HG03039 (cell line): Measurements from ENCODE around the gene ERG.

Source experiments
- ATAC-seq: cut with Tn5 transposase; IDR thresholded peaks from one replicate; pipeline ENCODE4 v1.9.1; 2021; ENCODE audit warnings: mild to moderate bottlenecking, moderate library complexity; ENCODE audit not compliant: unreplicated experiment

The ERG gene

DNA sequence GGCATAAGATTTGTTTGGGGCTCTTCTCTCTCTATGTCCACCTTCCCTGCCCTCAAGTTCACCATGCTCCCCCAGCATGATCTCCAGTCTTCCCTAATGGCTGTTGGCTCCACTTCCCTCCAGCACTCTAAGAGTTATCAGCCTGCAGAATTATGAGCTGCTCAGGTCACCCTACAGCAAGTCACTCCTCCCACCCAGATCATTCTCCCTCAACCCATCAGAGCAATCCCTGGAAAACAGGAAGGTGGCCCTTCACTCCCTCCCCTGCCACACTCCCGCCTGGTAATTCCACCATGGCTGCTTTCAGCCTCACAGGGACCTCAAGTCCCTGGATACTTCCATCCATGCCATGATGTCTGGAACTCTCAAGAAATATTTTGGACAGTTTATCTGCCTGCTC, 137.0 kb downstream of the ERG start:
- no peak for ATAC-seq

DNA sequence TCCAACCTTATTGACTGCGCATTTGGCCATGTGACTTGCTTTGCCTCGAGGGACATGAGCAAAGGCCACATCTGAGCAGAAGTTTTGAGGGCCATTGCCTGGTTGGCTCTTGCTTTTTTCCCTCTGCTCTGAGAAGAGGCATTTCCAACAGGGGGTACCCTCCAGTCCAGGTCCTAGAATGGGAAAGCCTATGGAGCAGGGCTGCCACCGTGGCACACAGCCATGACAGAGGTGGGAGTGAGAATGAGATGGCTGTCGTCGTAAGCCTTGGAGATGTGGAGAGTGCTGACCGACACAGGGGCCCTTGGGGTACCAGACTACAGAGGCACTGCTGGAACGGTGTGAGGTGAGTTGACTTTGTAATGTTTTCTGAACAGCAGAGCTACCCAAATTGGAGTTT, 138.4 kb downstream of the ERG start:
- no peak for ATAC-seq

DNA sequence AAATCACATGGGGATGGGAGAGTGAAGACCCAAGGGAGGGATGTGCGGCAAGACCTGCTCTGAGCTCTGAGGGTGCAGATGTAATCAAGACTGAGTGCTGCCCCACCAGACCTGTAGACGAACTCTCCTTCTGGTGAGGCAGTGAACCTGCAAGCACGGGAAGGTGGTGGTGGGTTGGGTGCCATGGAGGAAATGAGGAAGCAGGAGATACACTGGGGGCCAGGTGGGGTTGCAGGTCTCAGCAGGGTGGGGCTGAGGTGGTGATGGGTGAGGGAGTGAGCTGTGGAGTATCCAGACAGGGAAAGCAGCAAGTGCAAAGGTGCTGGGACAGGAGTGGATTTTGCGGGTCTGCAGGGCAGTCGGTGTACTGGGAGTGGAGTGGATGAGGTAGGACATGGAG, 139.2 kb downstream of the ERG start:
- ATAC-seq = no peak

DNA sequence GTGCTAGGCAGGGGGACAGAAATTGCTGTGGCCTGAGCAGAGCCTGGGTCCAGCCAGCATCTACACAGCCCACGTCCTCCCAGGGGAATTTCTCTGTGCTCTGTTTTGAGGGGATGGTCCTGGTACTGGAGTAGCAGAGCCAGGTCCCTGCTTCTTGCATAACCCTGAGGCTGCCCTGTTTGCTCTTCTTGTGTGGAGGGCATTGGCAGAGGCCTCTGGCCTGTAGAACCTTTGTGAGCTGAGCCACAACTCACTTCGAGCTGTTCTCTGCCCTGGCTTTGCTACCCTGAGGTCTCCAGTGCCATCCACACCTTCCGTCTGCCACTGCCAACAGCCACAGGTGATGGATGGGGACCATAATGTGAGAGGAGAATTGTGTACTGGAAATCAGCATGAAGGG, 139.6 kb downstream of the ERG start:
- no peak for ATAC-seq

DNA sequence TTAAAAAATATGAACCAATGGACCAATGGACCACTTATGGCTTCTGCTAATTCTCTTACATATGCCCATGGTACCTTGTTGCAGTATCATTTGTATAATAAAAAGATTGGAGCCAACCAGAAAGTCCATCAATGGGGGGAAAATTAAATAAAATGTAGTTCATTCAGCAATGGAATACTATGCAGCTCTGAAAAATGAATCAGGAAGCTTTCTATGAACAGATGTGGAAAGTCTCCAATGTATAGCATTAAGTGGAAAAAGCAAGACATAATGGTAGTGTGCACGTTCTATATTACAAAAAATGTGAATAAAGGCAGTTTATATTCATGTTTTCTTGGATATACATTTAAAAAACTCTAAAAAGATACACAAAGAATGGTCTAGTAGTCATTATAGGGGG, 140.2 kb downstream of the ERG start:
- no peak for ATAC-seq

DNA sequence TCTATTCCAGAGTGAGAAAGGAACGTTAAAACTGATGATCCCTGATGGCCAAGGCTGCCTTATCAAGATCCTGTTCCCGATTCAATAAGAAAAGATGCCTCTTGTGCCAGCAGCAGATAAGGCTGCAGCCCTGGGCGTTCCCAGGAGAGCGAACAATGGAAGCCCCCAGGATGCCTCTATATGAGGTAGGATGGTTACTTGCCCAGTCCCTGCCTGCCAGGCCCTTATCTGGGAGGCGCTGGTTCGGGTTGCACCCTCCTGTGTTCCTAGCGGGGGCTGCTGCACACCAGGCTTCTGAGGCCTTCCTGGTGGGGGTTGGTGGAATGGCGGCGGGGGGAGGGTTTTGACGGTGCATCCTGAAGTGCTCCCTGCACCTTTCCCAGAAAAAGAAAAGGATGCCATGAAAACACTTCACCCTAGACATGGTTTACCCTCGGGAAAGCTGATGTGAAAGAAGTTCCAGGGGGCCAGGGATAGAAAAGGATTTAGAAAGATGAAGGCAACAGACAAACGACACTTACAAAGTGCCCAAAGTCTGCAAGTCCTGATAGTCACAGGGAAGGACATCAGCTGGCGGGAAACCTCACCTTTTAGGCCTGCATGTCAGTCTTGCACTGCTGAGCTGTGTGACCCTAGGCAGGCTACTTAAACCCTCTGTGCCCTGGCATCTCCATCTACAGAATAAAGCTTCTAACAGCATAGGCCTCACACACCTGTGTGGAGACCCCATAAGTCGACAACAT, 141.2 kb downstream of the ERG start:
- ATAC-seq = no peak

DNA sequence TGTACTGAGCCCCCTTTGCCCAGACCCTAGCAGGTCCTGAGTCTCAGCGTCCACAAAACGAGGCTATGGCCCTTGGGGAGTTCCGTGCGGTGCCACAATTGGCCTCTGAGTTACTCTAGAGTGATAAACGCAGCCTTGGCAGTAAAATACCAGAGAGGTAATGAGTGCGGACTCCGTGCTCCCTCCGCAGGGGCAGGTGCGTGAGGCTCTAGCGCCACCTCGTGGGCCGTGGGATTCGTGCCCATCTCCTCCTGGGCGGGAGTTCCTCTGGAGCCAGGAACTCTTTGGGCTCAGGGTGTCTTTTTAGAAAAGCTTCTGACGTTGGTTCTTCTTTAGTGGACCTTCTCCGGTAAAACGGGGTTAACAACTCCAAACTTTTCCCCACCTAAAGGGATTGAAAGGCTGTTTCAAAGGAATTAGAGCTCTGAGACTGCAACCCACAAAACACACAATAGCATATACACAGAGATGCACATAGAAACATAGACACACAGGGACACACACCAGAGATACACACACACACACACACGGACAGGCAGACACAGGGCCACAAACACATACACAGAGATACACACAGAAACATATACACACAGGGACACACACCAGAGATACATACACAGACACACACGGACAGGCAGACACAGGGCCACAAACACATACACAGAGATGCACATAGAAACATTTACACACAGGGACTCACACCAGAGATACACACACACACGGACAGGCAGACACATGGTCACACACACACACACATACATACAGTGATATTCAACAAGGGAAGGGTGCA, 142.1 kb downstream of the ERG start:
- no peak for ATAC-seq

DNA sequence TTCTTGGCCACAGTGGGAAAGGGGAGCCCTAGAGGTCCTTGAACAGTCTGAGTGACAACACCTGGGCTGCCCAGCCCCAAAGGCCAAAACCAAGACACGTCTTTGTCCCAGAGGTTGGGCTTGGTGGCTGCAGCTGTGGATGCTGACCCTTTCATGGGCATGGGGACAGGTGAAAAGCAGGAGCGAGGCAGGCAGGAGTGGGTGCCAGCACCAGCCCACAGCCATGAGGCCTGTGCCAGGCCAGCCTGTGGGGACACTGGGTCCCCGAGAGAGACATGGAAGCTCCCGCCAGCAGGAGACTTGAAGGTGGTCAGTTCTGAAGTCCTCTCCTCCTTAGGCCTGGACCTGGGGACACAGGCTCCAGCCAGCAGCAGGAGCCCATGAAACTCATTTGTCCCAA, 142.9 kb downstream of the ERG start:
- ATAC-seq = no peak

DNA sequence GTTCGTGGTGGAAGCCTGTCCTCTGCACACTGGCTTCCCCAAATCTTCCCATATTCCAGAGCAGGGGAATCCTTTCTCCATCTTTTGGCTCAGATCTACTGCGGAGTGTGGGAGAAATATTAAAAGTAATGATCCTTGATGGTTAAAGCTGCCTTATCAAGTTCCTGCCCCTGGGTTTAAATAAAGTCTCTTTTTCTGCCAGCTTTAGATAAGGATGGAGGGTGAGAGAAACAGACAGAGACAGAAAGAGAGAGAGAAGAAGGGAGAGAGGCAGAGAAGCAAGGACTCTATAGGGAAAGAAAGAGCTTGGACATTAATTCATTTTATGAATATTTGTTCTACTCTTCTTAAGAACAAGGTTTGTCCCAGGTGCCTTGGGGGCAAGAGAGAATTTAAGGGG, 143.5 kb downstream of the ERG start:
- ATAC-seq = no peak

DNA sequence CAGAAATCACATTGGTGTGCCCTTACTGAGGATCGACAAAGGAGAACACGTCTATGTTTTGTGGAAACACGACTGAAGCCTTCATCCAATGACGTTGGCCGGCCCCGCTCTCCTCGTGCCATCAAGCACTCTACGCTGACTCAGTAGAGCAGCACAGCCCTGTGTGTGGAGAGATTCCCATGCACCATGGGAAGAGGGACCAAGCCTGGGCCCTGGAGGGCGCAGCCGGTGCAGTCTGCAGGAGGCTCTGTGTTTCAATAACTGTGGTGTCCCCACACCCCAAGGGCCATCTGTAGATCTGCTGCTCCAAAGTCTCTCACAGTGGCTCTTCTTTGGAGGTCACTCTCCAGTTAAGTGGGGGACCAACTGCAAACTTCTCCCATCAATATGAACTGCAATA, 144.0 kb downstream of the ERG start:
- ATAC-seq = no peak

DNA sequence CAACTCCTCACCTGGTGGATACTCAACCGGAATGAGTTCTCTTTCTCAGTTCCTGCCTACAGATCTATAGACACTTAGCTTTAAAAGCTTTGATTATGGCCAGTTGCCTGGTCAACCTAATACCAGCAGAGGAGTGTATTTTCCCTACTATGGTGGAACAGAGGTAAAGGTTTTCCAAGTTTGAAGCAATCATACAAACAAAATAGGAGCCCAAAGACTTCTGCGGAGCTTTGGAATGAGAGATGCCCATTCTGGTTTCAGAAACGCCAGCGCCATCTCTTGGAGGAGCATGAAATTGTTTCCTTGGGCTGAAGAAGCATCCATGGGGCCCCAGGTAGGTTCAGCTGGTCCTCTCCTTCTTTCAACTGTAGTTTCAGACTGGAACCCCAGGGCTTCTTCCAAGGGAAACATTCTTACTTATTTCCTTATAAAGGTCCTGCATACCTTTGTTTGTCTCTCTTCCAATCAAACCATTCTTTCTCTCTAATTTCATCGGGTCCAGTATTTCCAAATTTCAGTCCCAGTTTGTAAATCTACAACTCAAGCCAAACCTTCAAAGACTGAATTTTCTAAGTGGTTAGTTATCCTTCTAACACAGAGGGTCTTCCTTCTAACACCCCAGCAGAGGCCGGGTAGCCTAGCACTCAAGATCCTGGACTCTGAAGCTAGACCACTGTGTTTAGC, 145.6 kb downstream of the ERG start:
- ATAC-seq = no peak

DNA sequence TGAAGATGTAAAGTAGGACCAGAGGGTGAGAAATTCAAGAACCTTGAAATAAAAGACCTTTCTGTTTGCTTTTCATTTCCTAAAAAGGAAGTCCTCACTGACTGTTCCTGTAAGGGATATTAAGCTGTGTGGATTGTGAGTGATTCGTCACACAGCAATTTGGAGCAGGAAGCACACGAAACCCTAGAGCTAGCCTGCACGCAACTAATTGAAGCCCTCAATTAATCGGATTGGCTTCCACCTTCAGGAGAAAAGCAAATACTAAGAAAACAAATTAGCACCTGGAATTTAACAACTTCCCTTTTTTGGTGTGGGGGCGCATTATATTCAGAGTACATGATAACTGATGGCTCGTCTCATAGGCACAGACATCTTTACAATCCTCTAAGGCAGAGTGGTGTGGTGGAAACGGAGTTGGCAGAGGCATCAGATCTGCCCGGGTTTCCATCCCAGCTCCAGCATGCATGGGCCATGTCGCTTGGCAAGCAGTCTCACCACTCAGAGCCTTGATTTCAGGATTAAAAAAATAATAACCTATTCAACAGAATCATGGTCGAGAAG, 146.2 kb downstream of the ERG start:
- ATAC-seq = no peak

DNA sequence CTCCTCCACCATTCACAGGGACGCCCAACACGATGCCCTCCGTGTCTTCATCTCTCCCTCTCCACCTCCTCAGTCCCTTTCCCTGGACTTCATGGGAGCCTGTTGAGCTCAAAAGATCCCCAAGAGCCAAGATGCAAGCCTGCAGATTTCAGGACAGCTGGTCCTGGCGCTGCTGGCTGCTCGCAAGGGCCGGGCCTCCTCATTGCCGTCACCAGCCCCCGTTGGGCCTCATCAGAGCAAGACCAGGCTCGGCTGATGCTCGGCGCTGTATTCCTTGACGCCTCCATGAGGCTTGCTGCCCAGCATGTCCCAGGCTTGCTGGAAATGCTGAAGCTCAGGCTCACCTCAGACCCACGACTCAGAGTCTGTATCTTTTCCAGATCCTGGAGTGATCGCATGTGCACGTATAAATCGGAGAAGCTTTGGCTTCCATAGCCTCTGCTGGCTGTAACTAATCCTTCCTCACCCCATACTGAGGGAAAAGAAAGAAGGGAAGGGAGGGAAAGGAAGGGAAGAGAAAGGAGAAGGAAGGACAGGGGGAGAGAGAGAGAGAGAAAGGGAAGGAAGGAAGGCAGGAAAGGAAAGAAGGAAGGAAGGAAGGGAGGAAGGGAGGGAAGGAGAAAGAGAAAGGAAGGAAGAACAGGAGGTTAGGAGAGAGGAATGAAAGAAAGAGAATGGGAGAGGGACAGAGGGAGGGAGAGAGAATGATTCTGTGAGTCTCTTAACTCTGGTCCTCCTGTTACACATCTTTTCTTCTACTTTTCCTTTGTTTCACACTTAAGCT, 146.9 kb downstream of the ERG start:
- ATAC-seq = no peak

DNA sequence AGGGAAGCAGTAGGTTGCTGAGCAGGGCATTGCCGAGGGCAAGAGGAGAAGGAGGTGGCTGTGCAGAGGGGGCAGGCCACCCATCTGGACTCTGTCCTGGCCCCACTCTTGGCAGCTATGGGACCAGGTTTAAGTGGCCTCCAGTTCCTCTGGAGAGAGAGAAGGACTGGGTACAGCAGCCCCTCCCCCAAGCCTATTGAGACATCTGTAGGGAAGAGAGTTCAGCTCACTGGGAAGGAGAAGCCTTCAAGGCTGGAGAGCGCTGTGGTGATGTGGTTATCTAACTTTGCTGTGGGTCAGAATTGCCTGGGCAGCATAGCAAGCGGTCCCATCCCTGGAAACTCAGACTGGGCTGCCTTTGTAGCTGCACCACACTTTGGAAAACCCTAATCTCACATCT, 147.6 kb downstream of the ERG start:
- ATAC-seq = no peak

DNA sequence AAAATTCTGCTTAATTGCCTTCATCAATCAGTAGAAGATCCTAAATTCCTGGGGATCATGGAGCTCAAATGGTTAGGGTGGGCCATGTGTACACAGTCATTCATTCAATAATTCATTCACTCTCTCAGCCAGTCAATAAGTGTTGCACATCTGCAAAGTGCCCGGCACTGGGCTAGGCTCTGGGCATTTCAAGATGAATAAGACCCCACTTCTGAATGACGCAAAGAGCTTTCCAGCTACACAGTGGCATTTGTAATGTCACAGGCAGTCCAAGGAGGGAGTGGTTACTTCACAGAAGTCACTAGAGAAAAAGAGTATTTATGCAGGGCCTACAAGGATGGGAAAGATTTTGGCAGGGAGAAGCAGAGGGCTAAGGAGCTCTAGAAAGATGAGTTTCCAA, 148.3 kb downstream of the ERG start:
- ATAC-seq = no peak

DNA sequence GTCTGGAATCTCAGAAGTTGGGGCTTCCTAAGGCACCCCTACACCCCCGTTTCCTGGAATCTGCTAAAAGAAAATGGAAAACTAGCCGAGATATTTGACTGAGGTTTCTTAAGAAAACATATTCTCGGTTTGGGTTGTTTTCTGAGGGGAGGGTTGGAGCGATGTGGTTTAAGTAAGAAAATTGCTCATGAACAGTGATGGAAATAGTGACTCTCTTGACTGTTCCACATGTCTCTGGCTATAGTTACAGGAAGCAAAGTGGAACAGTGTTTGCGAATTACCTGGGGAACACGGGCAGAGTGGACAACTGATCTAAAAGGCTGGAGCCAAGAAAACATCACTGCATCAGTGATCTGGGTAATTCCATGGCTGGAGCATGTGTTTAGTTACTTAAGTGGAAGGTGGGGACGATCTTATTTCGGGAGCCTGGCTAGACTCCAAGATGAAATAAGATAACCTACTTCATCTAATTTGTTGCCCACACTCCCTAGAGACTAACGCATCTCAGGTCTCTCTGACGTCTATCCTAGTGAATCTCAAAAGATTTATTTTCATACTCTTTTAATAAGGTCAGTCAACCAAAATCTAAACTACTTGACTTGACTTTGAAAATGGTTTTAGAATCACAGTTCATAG, 149.0 kb downstream of the ERG start:
- ATAC-seq = no peak

DNA sequence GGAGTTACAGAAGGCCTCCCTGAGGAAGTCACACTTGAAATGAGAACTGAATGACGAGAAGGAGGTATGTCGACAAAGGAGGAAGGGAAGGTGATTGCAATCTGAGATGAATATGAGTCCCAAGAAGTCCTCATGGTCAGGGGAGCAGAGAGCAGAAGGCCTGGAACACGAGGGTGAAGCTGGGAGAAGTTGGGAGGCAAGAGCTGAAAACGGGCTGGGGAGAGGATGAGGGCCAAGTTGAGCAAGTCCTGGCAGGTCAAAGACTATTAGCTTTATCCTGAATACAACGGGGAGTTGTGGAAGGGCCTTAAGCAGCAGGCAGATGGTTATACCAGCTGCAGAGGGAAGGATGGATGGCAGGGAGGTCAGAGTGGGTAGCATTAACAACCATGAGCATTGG, 152.0 kb downstream of the ERG start:
- no peak for ATAC-seq

DNA sequence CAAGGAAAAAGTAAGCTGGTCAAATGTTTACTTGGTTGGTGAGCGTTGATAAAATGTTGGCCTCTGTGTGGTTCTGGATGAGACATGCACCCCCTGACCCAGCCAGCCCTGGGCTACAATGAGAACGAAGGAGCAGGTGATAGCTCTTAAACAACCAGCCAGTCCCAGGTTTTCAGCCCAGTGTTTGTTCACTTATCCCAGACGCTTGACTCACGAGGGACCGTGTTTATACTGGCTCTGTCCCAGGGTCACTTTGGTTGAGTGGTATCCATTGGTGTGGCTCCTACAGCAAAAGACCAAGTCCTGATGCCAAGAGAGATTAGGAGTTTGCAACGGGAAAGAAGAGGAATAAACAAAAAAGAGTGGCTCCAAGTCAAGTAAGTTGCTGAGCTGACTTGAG, 154.6 kb downstream of the ERG start:
- ATAC-seq = no peak

DNA sequence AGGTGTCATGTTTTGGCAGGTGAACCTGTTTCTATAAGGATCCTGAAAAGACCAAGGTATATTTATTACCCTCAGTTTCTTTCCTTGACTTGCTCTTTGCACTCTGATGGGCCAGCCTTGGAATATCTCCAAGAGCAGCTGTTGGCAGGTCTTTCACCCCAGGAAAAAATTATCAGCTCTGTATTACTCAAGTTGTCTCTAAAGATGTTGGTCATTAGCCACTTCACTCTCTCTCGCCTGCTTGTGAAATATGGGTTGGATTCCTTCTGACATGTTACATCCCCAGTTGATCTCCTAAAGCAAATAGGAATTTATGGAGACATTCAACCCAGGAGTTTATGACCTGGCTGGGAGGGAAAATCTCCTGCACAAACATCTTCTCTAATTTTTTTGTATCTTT, 155.5 kb downstream of the ERG start:
- ATAC-seq = no peak

DNA sequence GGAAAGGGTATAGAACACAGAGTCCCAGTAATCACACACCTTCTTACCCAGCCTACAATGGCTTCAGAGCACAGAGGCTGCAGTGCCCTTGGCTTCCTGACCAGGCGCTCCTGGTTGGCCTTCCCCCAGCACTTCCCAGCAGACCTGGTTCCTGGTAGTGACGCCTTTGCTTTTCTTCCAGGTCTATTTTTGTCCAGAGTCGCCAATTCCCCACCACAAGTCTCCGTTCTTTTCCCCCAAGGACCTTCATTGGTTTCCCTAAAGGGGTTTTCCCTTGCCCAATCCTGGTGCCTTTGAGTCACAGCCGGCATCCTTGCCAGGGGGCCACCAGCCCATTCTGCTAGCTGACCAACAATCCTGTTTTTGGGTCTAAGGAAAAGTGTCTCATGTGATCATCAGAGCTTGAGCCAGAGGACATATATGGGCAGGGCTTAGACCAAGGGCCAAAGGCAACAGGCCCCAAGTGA, 156.7 kb downstream of the ERG start:
- ATAC-seq = no peak
